H9 (cell line): Measurements from ENCODE around the gene BMP7. TPM values are rescaled to one million over a fixed set of nuclear protein-coding genes. Genes with fewer than 3 reads are reported as not detected.

ENCODE experiments used
- DNase-seq: peaks from one replicate; pipeline ENCODE4 v3.0.0-alpha.2; 2017
- H2AFZ ChIP-seq: one replicate; pipeline ENCODE4 v1.6.1; 2013; ENCODE audit warnings: mild to moderate bottlenecking, low read length, control low read depth, moderate library complexity
- H2AK5ac ChIP-seq: 2 replicates; pipeline ENCODE4 v1.6.1; 2013; ENCODE audit warnings: low read length, control low read depth, mixed read lengths; ENCODE audit not compliant: insufficient read length
- H2BK120ac ChIP-seq: one replicate; pipeline ENCODE4 v1.6.1; 2013; ENCODE audit warnings: low read depth, mild to moderate bottlenecking, low read length, control low read depth, inconsistent platforms; ENCODE audit not compliant: poor library complexity, severe bottlenecking
- H2BK12ac ChIP-seq: 2 replicates; pipeline ENCODE4 v1.6.1; 2013; ENCODE audit warnings: low read length, control low read depth, mixed read lengths, low read depth; ENCODE audit not compliant: insufficient read length
- H2BK15ac ChIP-seq: 2 replicates; pipeline ENCODE4 v1.6.1; 2013; ENCODE audit warnings: low read depth, low read length, control low read depth
- H2BK20ac ChIP-seq: one replicate; pipeline ENCODE4 v1.6.1; 2013; ENCODE audit warnings: low read depth, mild to moderate bottlenecking, low read length, control low read depth, inconsistent platforms; ENCODE audit not compliant: poor library complexity, severe bottlenecking
- H2BK5ac ChIP-seq: 2 replicates; pipeline ENCODE4 v1.6.1; 2013; ENCODE audit warnings: low read length, control low read depth, mixed read lengths; ENCODE audit not compliant: insufficient read length
- H3K14ac ChIP-seq: 2 replicates; pipeline ENCODE4 v1.6.1; 2013; ENCODE audit warnings: low read length, control low read depth; ENCODE audit not compliant: insufficient read depth
- H3K18ac ChIP-seq: 2 replicates; pipeline ENCODE4 v1.6.1; 2013; ENCODE audit warnings: low read depth, mild to moderate bottlenecking, mixed read lengths, low read length, control low read depth; ENCODE audit not compliant: insufficient read length
- H3K23ac ChIP-seq: 2 replicates; pipeline ENCODE4 v1.6.1; 2013; ENCODE audit warnings: low read length, control low read depth, mixed read lengths, low read depth; ENCODE audit not compliant: insufficient read length
- H3K23me2 ChIP-seq: 2 replicates; pipeline ENCODE4 v1.6.1; 2013; ENCODE audit warnings: low read depth, mild to moderate bottlenecking, mixed read lengths, low read length, control low read depth; ENCODE audit not compliant: insufficient read length, poor library complexity, severe bottlenecking
- H3K27ac ChIP-seq: 2 replicates; pipeline ENCODE4 v1.5.1; 2013; ENCODE audit warnings: low read length, control low read depth, mixed read lengths, low read depth; ENCODE audit not compliant: insufficient read length
- H3K27me3 ChIP-seq: 2 replicates; pipeline ENCODE4 v1.6.1; 2013; ENCODE audit warnings: low read length, control low read depth, inconsistent platforms; ENCODE audit not compliant: insufficient read depth
- H3K4ac ChIP-seq: 2 replicates; pipeline ENCODE4 v1.6.1; 2013; ENCODE audit warnings: low read depth, mild to moderate bottlenecking, control low read depth, inconsistent platforms, low read length, moderate library complexity
- H3K4me1 ChIP-seq: 2 replicates; pipeline ENCODE4 v1.6.1; 2013; ENCODE audit warnings: low read length, control low read depth, inconsistent platforms; ENCODE audit not compliant: insufficient read depth
- H3K4me2 ChIP-seq: 2 replicates; pipeline ENCODE4 v1.6.1; 2013; ENCODE audit warnings: low read length, control low read depth, mixed read lengths; ENCODE audit not compliant: insufficient read length, insufficient read depth
- H3K56ac ChIP-seq: 2 replicates; pipeline ENCODE4 v1.6.1; 2013; ENCODE audit warnings: low read depth, mild to moderate bottlenecking, mixed read lengths, low read length, control low read depth; ENCODE audit not compliant: insufficient read length
- H3K79me1 ChIP-seq: 2 replicates; pipeline ENCODE4 v1.6.1; 2013; ENCODE audit warnings: low read depth, mild to moderate bottlenecking, moderate library complexity, low read length, control low read depth, inconsistent platforms; ENCODE audit not compliant: insufficient read depth, poor library complexity, severe bottlenecking
- H3K79me2 ChIP-seq: 2 replicates; pipeline ENCODE4 v1.6.1; 2013; ENCODE audit warnings: low read length, control low read depth, inconsistent platforms; ENCODE audit not compliant: insufficient read depth
- H3K9ac ChIP-seq: 2 replicates; pipeline ENCODE4 v1.6.1; 2013; ENCODE audit warnings: low read length, control low read depth, mixed read lengths; ENCODE audit not compliant: insufficient read length; ENCODE audit errors: extremely low read depth
- H3K9me3 ChIP-seq: one replicate; pipeline ENCODE4 v1.6.1; 2013; ENCODE audit warnings: low read depth, low read length, inconsistent platforms; ENCODE audit not compliant: control insufficient read depth
- H3T11ph ChIP-seq: one replicate; pipeline ENCODE4 v1.6.1; 2013; ENCODE audit warnings: mild to moderate bottlenecking, low read length, control low read depth, inconsistent platforms
- H4K20me1 ChIP-seq: one replicate; pipeline ENCODE4 v1.6.1; 2013; ENCODE audit not compliant: control insufficient read depth, insufficient read length, insufficient read depth
- H4K5ac ChIP-seq: 2 replicates; pipeline ENCODE4 v1.6.1; 2013; ENCODE audit warnings: low read depth, mild to moderate bottlenecking, mixed read lengths, low read length, control low read depth; ENCODE audit not compliant: insufficient read length
- H4K8ac ChIP-seq: replicated peaks from 2 replicates; pipeline ENCODE4 v1.6.1; 2013; ENCODE audit warnings: low read length, control low read depth, mixed read lengths, low read depth; ENCODE audit not compliant: insufficient read length
- H4K91ac ChIP-seq: 2 replicates; pipeline ENCODE4 v1.6.1; 2013; ENCODE audit warnings: low read depth, mild to moderate bottlenecking, moderate library complexity, mixed read lengths, low read length, control low read depth; ENCODE audit not compliant: insufficient read length
- H3K27ac Mint-ChIP-seq, 3 experiments: 2 replicates in 2 of 3; 3 replicates in 1 of 3; pipeline ENCODE4 v1.8.0; 2020 to 2021; ENCODE audit warnings: mixed read lengths in 3 of 3, mild to moderate bottlenecking in 1 of 3, moderate library complexity in 1 of 3
- H3K27me3 Mint-ChIP-seq: 2 replicates; pipeline ENCODE4 v1.8.0; 2021; ENCODE audit warnings: low read depth, mild to moderate bottlenecking, moderate library complexity, mixed read lengths
- H3K36me3 Mint-ChIP-seq, 3 experiments: 2 replicates in 2 of 3; 3 replicates in 1 of 3; pipeline ENCODE4 v1.8.0; 2020 to 2021; ENCODE audit warnings: low read depth in 3 of 3, mixed read lengths in 3 of 3; ENCODE audit not compliant: insufficient read depth in 1 of 3
- H3K4me1 Mint-ChIP-seq, 2 experiments: 2 replicates each; pipeline ENCODE4 v1.8.0; 2020; ENCODE audit warnings: mixed read lengths in 2 of 2
- H3K4me3 Mint-ChIP-seq, 2 experiments: 2 replicates in 1 of 2; 3 replicates in 1 of 2; pipeline ENCODE4 v1.8.0; 2020 to 2021; ENCODE audit warnings: mild to moderate bottlenecking in 2 of 2, mixed read lengths in 2 of 2, moderate library complexity in 1 of 2
- H3K9me3 Mint-ChIP-seq, 2 experiments: 2 replicates in 1 of 2; 3 replicates in 1 of 2; pipeline ENCODE4 v1.8.0; 2020; ENCODE audit warnings: mild to moderate bottlenecking in 2 of 2, mixed read lengths in 2 of 2, moderate library complexity in 1 of 2
- WGBS: extraction: QIAGEN DNeasy Blood & Tissue Kit; methylation state at CpG from one replicate; pipeline ENCODE4 v1.1.7; 2013; ENCODE audit warnings: missing lambda C conversion rate, low lambda C conversion rate, mixed read lengths; ENCODE audit not compliant: insufficient read length; ENCODE audit errors: extremely low coverage; 5-methylcytosine and 5-hydroxymethylcytosine counted together
- total RNA-seq: library from RNA; stranded (reverse); gene quantifications from 2 replicates; pipeline ENCODE4 v1.2.1, GENCODE V29; 2021
- TF ChIP-seq, protein P1 (sequence below): fragments of 200-600 bp; sonication (generic); conservative IDR thresholded peaks from 3 replicates; pipeline ENCODE4 v1.8.0; 2021; ENCODE audit warnings: antibody characterized with exemption, mild to moderate bottlenecking

The BMP7 gene
- total RNA-seq, 1 experiment from 2014 or later = 17.7 TPM

DNA sequence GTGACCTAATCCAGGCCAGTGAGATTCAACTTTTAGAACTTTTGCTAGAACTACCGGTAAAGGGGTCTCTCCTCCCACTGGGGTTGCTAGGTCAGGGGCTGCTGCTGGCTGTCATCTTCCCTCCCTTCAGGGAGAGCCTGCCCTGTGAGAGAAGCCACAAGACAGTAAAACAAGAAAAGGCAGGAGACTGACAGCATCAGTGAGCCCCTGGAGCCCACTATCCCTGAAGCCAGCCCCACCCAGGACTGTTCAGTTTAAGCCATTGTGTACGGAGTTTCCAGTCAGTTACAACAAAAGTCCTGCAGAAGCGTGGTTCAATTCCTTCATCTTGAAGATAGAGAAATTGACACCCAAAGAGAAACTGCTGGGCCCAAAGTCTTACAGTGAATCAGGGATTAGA lies 7.9 kb upstream of the BMP7 start:
- H3K4ac ChIP-seq = no peak overlapping the region
- no peak overlapping the region for H4K8ac ChIP-seq
- H3T11ph ChIP-seq = no peak overlapping the region
- Mint-ChIP-seq H3K27ac (peak overlapping the region in 1 of 3 experiments; percentile 48; a peak in 1 of 7 replicates), H3K9me3 (no peaks in the 10 kb centered on the region; a peak in 2 of 5 replicates), H3K27me3 (peaks cover 54% of the 10 kb centered on the region), H3K4me1 (peaks cover 30 to 41% of the 10 kb centered on the region in 2 experiments), H3K4me3 (no peak overlapping the region), H3K36me3 (no peaks in the 10 kb centered on the region)
- H2AK5ac ChIP-seq = no peak overlapping the region
- H3K9me3 ChIP-seq = no peaks in the 10 kb centered on the region
- peaks cover 5% of the 10 kb centered on the region; the same call in 1 of the 2 replicates for H3K4me1 ChIP-seq
- H3K79me1 ChIP-seq = no peaks in the 10 kb centered on the region
- no peak overlapping the region for H3K56ac ChIP-seq
- no peak overlapping the region for H2AFZ ChIP-seq
- no CpG with 5 or more reads among the region's 3 CpGs for WGBS
- H3K4me2 ChIP-seq = no peak overlapping the region
- no peaks in the 10 kb centered on the region for H3K23me2 ChIP-seq
- H2BK120ac ChIP-seq = no peak overlapping the region
- no peak overlapping the region for H2BK12ac ChIP-seq
- no peak overlapping the region for H2BK15ac ChIP-seq
- no peak overlapping the region for H3K14ac ChIP-seq
- TF ChIP-seq, protein P1, sequence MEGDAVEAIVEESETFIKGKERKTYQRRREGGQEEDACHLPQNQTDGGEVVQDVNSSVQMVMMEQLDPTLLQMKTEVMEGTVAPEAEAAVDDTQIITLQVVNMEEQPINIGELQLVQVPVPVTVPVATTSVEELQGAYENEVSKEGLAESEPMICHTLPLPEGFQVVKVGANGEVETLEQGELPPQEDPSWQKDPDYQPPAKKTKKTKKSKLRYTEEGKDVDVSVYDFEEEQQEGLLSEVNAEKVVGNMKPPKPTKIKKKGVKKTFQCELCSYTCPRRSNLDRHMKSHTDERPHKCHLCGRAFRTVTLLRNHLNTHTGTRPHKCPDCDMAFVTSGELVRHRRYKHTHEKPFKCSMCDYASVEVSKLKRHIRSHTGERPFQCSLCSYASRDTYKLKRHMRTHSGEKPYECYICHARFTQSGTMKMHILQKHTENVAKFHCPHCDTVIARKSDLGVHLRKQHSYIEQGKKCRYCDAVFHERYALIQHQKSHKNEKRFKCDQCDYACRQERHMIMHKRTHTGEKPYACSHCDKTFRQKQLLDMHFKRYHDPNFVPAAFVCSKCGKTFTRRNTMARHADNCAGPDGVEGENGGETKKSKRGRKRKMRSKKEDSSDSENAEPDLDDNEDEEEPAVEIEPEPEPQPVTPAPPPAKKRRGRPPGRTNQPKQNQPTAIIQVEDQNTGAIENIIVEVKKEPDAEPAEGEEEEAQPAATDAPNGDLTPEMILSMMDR = no peak
- H3K9ac ChIP-seq = no peak overlapping the region
- peaks cover 2% of the 10 kb centered on the region; the same call in 1 of the 2 replicates for H3K27me3 ChIP-seq
- no peak overlapping the region for H2BK20ac ChIP-seq
- no peak overlapping the region for H4K91ac ChIP-seq
- no peak overlapping the region for H3K27ac ChIP-seq
- H4K20me1 ChIP-seq = no peaks in the 10 kb centered on the region
- DNase-seq = no peak
- H3K23ac ChIP-seq = no peak overlapping the region
- H3K79me2 ChIP-seq = no peaks in the 10 kb centered on the region
- no peak overlapping the region for H4K5ac ChIP-seq
- no peak overlapping the region for H3K18ac ChIP-seq
- H2BK5ac ChIP-seq = no peak overlapping the region
